Esophagus squamous epithelium (tissue), 5 donors: ENCODE data around the gene TMEM63C. TPM values are rescaled to one million over a fixed set of nuclear protein-coding genes. Genes with fewer than 3 reads are reported as not detected.

Source experiments
- DNase-seq: peaks from one replicate; lab custom pipeline; 2025; lab: John Stamatoyannopoulos, UW
- H3K27ac ChIP-seq, 4 donors: fragments of 200-600 bp; sonication (generic); one replicate each; pipeline ENCODE4 v1.5.1; 2016 to 2019; ENCODE audit warnings: mild to moderate bottlenecking in 1 of 4
- H3K27me3 ChIP-seq, 4 donors: fragments of 200-600 bp; sonication (generic); 1 replicate in 3 of 4; 2 replicates in 1 of 4; pipeline versions ENCODE4 v1.5.1 to v1.6.0; 2017 to 2021; ENCODE audit warnings: antibody characterized with exemption in 1 of 4
- H3K36me3 ChIP-seq, 3 donors: fragments of 200-600 bp; sonication (generic); one replicate each; pipeline ENCODE4 v1.5.1; 2016 to 2019
- H3K4me1 ChIP-seq, 3 donors: fragments of 200-600 bp; sonication (generic); one replicate each; pipeline ENCODE4 v1.5.1; 2017 to 2019
- H3K4me3 ChIP-seq, 4 donors: fragments of 200-600 bp; sonication (generic); 1 replicate in 3 of 4; 2 replicates in 1 of 4; pipeline ENCODE4 v1.5.1; 2016 to 2019; ENCODE audit warnings: mild to moderate bottlenecking in 2 of 4, moderate library complexity in 1 of 4
- H3K9me3 ChIP-seq, 3 donors: fragments of 200-600 bp; sonication (generic); one replicate each; pipeline ENCODE4 v1.5.1; 2016 to 2019
- POLR2A ChIP-seq, 4 donors: fragments of 450-650 bp; IDR thresholded peaks; one replicate each; pipeline ENCODE4 v1.6.1; 2017; ENCODE audit warnings: antibody characterized with exemption in 4 of 4, mild to moderate bottlenecking in 4 of 4, moderate library complexity in 3 of 4
- WGBS, 2 donors: methylation state at CpG; one replicate each; pipeline ENCODE4 v1.1.5; 2018; 5-methylcytosine and 5-hydroxymethylcytosine counted together
- intact Hi-C: fragments of 100-400 bp; cut with DNase I; formaldehyde crosslinking; loops from one replicate; pipeline ENCODE4 v1.15.0; 2022
- total RNA-seq, 4 donors: library from RNA; depleted of rRNA; stranded (reverse); fragments of >200 nt; gene quantifications; one replicate each; pipeline ENCODE4 v1.1.0, GENCODE V29; 2016
- TF ChIP-seq, protein P1 (sequence below), 6 experiments: fragments of 450-650 bp in 4 of 6; fragments of 200-600 bp in 2 of 6; sonication (generic) in 2 of 6; IDR thresholded peaks; one replicate each; pipeline ENCODE4 v1.5.1; 2016 to 2019; ENCODE audit warnings: antibody characterized with exemption in 6 of 6, mild to moderate bottlenecking in 4 of 6, moderate library complexity in 4 of 6
- donor health status: DM: yes; HTN: yes; CAD: no.

The TMEM63C gene
- total RNA-seq, 4 donors from 2014 or later, result 5.2 to 18.6 (median 9.8) TPM

DNA sequence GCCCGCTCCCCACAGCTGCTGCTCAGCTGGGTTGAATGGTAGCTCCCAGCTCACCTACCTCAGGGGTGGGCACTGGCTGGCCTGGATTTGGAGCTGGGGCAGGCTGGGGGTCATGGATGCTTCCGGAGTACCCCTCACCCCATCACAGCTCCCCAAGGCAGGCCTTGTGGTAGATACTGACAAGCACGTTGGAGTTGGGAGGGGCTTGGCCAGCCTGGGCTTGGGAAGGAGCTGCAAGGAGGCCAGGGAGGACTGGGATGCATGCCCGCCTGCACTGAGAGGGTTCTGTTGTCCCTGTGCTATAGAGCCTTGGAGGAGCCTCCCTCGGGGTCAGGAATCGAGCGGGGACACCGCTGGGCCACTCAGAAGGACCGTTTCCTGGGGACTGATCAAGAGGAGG lies 14.2 kb downstream of the TMEM63C start:
- no peak for TF ChIP-seq POLR2A (IDR thresholded peaks at IDR 0.05)
- TF ChIP-seq, protein P1, sequence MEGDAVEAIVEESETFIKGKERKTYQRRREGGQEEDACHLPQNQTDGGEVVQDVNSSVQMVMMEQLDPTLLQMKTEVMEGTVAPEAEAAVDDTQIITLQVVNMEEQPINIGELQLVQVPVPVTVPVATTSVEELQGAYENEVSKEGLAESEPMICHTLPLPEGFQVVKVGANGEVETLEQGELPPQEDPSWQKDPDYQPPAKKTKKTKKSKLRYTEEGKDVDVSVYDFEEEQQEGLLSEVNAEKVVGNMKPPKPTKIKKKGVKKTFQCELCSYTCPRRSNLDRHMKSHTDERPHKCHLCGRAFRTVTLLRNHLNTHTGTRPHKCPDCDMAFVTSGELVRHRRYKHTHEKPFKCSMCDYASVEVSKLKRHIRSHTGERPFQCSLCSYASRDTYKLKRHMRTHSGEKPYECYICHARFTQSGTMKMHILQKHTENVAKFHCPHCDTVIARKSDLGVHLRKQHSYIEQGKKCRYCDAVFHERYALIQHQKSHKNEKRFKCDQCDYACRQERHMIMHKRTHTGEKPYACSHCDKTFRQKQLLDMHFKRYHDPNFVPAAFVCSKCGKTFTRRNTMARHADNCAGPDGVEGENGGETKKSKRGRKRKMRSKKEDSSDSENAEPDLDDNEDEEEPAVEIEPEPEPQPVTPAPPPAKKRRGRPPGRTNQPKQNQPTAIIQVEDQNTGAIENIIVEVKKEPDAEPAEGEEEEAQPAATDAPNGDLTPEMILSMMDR (IDR thresholded peaks at IDR 0.05), result no peak
- no peaks in the 10 kb centered on the region for H3K4me1 ChIP-seq
- no peaks in the 10 kb centered on the region for H3K9me3 ChIP-seq
- peaks cover 0 to 39% (median 0%) of the 10 kb centered on the region in 4 donors for H3K27me3 ChIP-seq
- no peak overlapping the region for H3K27ac ChIP-seq
- DNase-seq, result no peak
- 59 to 67% methylated on average over 5 to 7 of the region's 9 CpGs for WGBS, 2 donors
- H3K4me3 ChIP-seq, result no peak overlapping the region
- intact Hi-C loops, result no loop called here
- peaks cover 0 to 8% (median 0%) of the 10 kb centered on the region in 3 donors for H3K36me3 ChIP-seq

DNA sequence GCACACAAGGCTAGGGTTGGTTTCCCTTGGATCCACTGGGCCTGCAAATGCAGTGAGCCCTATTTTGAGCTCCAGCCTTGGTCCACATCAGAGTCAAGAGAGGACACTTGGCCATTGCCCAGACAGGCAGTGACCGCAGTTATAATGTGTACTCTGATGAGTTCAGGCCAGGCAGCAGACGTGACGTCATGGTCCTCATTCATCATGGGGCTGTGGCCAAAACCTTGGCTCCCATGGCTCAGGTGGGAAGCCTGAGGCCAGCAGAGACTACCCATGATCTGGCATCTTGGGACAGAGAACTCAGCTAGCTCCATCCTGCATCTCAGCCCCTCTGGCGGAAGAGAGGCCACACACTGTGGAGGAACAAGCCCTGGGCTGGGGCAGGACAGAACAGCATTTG lies 16.4 kb downstream of the TMEM63C start:
- no peak overlapping the region for H3K4me3 ChIP-seq
- WGBS, 2 donors, result 100% methylated on average over 1 of the region's 4 CpGs
- H3K36me3 ChIP-seq, result peaks cover 0 to 8% (median 0%) of the 10 kb centered on the region in 3 donors
- no peaks in the 10 kb centered on the region for H3K4me1 ChIP-seq
- no peaks in the 10 kb centered on the region for H3K9me3 ChIP-seq
- no peak for DNase-seq
- H3K27ac ChIP-seq, result no peak overlapping the region
- H3K27me3 ChIP-seq, result peaks cover 0 to 43% (median 0%) of the 10 kb centered on the region in 4 donors
- intact Hi-C loops, result no loop called here
- TF ChIP-seq, protein P1 (IDR thresholded peaks at IDR 0.05), result no peak
- TF ChIP-seq POLR2A (IDR thresholded peaks at IDR 0.05), result no peak

DNA sequence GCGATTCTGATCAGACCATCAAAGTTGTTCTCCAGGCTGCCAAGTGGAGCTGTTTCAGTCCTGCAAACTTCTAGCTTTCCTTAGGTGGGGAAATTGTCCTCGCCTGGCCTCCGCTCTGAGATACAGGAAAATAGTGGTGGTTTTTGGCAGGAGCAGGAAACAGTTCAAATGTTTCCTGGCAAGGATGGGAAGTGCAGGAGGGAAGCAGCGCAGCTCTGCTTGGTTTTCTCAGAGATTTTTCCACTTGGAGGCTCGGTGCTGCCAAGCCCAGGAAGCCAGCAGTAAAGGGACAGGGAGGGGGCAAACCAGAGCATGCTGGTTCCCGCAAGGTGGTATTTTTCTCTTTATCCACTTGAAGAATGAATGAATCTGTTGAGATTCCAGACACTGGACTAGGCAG lies 17.0 kb downstream of the TMEM63C start:
- 73 to 94% methylated on average over 4 to 6 of the region's 6 CpGs for WGBS, 2 donors
- no peak for DNase-seq
- no peaks in the 10 kb centered on the region for H3K9me3 ChIP-seq
- H3K27ac ChIP-seq, result no peak overlapping the region
- no peak for TF ChIP-seq POLR2A (IDR thresholded peaks at IDR 0.05)
- TF ChIP-seq, protein P1 (IDR thresholded peaks at IDR 0.05), result no peak
- intact Hi-C loops, result no loop called here
- H3K27me3 ChIP-seq, result peaks cover 0 to 43% (median 0%) of the 10 kb centered on the region in 4 donors
- no peak overlapping the region for H3K4me3 ChIP-seq
- peaks cover 0 to 8% (median 0%) of the 10 kb centered on the region in 3 donors for H3K36me3 ChIP-seq
- no peaks in the 10 kb centered on the region for H3K4me1 ChIP-seq

DNA sequence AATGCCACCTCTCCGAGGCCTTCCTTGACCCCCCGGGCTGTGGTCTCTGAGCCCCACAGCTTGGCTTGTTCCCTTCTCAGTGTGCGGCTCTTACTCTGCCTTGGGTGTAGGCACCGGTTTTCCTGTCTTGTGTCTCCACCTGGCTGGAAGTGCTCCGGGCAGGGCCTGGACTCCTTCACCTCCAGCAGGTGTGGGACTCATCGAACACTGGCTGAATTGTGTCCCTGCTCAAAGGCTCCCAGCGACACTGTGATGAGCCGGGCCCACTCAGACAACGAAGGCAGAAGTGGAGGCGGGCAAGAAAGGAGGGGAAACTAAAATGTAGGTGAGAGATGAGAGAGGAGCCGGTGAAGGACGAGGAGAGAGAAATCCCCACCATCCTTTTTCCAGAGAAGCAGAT lies 18.0 kb downstream of the TMEM63C start:
- WGBS, 2 donors, result 74 to 79% methylated on average over 7 to 11 of the region's 12 CpGs
- no peaks in the 10 kb centered on the region for H3K9me3 ChIP-seq
- no peak overlapping the region for H3K27ac ChIP-seq
- intact Hi-C loops, result no loop called here
- no peak for TF ChIP-seq POLR2A (IDR thresholded peaks at IDR 0.05)
- TF ChIP-seq, protein P1 (IDR thresholded peaks at IDR 0.05), result no peak
- no peak for DNase-seq
- no peak overlapping the region for H3K4me3 ChIP-seq
- peaks cover 0 to 43% (median 0%) of the 10 kb centered on the region in 4 donors for H3K27me3 ChIP-seq
- H3K4me1 ChIP-seq, result no peaks in the 10 kb centered on the region
- peaks cover 0 to 8% (median 0%) of the 10 kb centered on the region in 3 donors for H3K36me3 ChIP-seq

DNA sequence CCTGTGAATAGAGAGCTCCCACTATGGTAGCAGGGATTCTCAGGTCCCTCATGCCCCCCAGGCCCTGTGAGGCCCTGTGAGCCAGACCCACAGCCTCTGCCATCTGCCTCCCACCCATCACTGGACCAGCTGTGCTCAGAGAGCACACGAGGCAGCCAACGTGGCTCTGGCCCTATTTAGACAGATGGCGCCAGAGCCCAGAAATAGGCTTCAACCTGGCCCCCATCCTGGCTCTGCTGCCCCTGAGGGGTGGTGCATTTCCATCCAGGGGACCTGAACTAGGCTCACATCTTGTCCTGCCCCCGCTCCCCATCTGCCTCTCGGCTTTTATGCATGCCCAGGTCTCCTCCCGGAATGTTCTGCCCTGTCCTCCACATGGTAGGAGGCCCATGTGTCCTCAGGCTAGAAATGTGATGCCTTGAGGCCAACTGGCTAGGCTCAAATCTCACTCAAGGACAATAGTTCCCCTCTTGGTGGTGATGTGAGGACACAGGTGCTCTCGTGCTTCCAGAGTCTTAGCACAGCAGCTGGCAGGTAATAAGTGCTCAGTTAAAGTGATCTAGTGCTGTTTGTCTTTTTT lies 18.9 kb downstream of the TMEM63C start:
- Histone ChIP-seq H3K27me3 (peaks cover 0 to 49% (median 0%) of the 10 kb centered on the region in 4 donors), H3K4me1 (no peaks in the 10 kb centered on the region), H3K4me3 (no peak overlapping the region), H3K27ac (no peak overlapping the region), H3K9me3 (no peaks in the 10 kb centered on the region), H3K36me3 (peaks cover 0 to 8% (median 0%) of the 10 kb centered on the region in 3 donors)
- no peak for DNase-seq
- TF ChIP-seq, protein P1 (IDR thresholded peaks at IDR 0.05), result no peak
- no peak for TF ChIP-seq POLR2A (IDR thresholded peaks at IDR 0.05)
- intact Hi-C loops, result no loop called here
- WGBS, 2 donors, result 48 to 53% methylated on average over 6 of the region's 7 CpGs
